Muscle layer of duodenum (tissue), 2 donors: ENCODE data around the gene DEFB132.
"Not testable (repeated sequence)": the region's sequence is repeated elsewhere in the genome, so short reads cannot be mapped to it uniquely, and the experiment has no call there.

ENCODE experiments used
- H3K27ac ChIP-seq: one replicate; pipeline ENCODE4 v1.7.0; 2013; ENCODE audit warnings: mild to moderate bottlenecking, low read length
- H3K27me3 ChIP-seq: one replicate; pipeline ENCODE4 v1.7.0; 2013; ENCODE audit warnings: low read depth, mild to moderate bottlenecking, control low read depth, low read length
- H3K36me3 ChIP-seq, 2 donors: one replicate each; pipeline ENCODE4 v1.7.0; 2013; ENCODE audit warnings: low read length in 2 of 2, control low read depth in 1 of 2, mild to moderate bottlenecking in 1 of 2; ENCODE audit not compliant: insufficient read depth in 2 of 2, control insufficient read depth in 1 of 2
- H3K4me1 ChIP-seq, 2 donors: one replicate each; pipeline ENCODE4 v1.7.0; 2013; ENCODE audit warnings: low read length in 2 of 2, mild to moderate bottlenecking in 2 of 2, control low read depth in 1 of 2, moderate library complexity in 1 of 2; ENCODE audit not compliant: insufficient read depth in 2 of 2, control insufficient read depth in 1 of 2
- H3K4me3 ChIP-seq, 2 donors: one replicate each; pipeline ENCODE4 v1.7.0; 2013; ENCODE audit warnings: low read length in 2 of 2, low read depth in 1 of 2, mild to moderate bottlenecking in 1 of 2
- H3K9me3 ChIP-seq, 2 donors: one replicate each; pipeline ENCODE4 v1.7.0; 2013; ENCODE audit warnings: low read length in 2 of 2, control low read depth in 1 of 2, mild to moderate bottlenecking in 1 of 2; ENCODE audit not compliant: control insufficient read depth in 1 of 2
- donor health status: healthy.

DEFB132 gene

GRCh38 chr20:257419-257818 is at the start of gene DEFB132:
Gene DEFB132 (plus strand): TSS chr20:257724. CDS start chr20:257779, 55 bp downstream.
- Histone ChIP-seq H3K9me3 (no peaks in the 10 kb centered on the region), H3K27ac (no peak within 1 kb of the TSS), H3K27me3 (no peaks in the 10 kb centered on the region), H3K4me3 (no peak within 1 kb of the TSS), H3K36me3 (no peaks in the 10 kb centered on the region), H3K4me1 (no peaks in the 10 kb centered on the region)

- no peak overlapping the region for H3K4me3 ChIP-seq
- H3K4me1 ChIP-seq: no peaks in the 10 kb centered on the region
- H3K36me3 ChIP-seq: no peaks in the 10 kb centered on the region
- no peaks in the 10 kb centered on the region for H3K9me3 ChIP-seq
- no peak overlapping the region for H3K27ac ChIP-seq
- no peaks in the 10 kb centered on the region for H3K27me3 ChIP-seq
Measured at GRCh38 chr20:208942-209566, 48.5 kb upstream of the DEFB132 start.

- Histone ChIP-seq H3K27ac (no peak overlapping the region), H3K27me3 (no peaks in the 10 kb centered on the region), H3K9me3 (no peaks in the 10 kb centered on the region)
Measured at GRCh38 chr20:210809-211502, 46.6 kb upstream of the DEFB132 start.

GRCh38 chr20:214383-214782 is 43.1 kb upstream of the DEFB132 start:
- H3K27me3 ChIP-seq: peaks cover 4% of the 10 kb centered on the region

More at GRCh38 chr20:210809-211502, 46.6 kb upstream of the DEFB132 start:
- Histone ChIP-seq H3K4me1 (no peaks in the 10 kb centered on the region), H3K36me3 (no peaks in the 10 kb centered on the region), H3K4me3 (no peak overlapping the region)

GRCh38 chr20:215796-216195 is 41.7 kb upstream of the DEFB132 start:
- Histone ChIP-seq H3K27ac (no peak overlapping the region), H3K9me3 (no peaks in the 10 kb centered on the region), H3K36me3 (no peaks in the 10 kb centered on the region), H3K4me1 (no peaks in the 10 kb centered on the region), H3K4me3 (no peak overlapping the region), H3K27me3 (peaks cover 8% of the 10 kb centered on the region)

More at GRCh38 chr20:214383-214782, 43.1 kb upstream of the DEFB132 start:
- Histone ChIP-seq H3K4me1 (no peaks in the 10 kb centered on the region), H3K9me3 (no peaks in the 10 kb centered on the region), H3K36me3 (no peaks in the 10 kb centered on the region), H3K4me3 (no peak overlapping the region), H3K27ac (no peak overlapping the region)

- H3K27ac ChIP-seq: no peak overlapping the region
- H3K9me3 ChIP-seq: no peaks in the 10 kb centered on the region
- H3K36me3 ChIP-seq: no peaks in the 10 kb centered on the region
- H3K4me1 ChIP-seq: no peaks in the 10 kb centered on the region
- H3K27me3 ChIP-seq: peaks cover 8% of the 10 kb centered on the region
- no peak overlapping the region for H3K4me3 ChIP-seq
Measured at GRCh38 chr20:217266-217665, 40.3 kb upstream of the DEFB132 start.

GRCh38 chr20:219290-220115 is 38.0 kb upstream of the DEFB132 start:
- Histone ChIP-seq H3K27ac (no peak overlapping the region), H3K36me3 (no peaks in the 10 kb centered on the region)

GRCh38 chr20:221258-221830 is 36.2 kb upstream of the DEFB132 start:
- H3K36me3 ChIP-seq: no peaks in the 10 kb centered on the region
- no peaks in the 10 kb centered on the region for H3K4me1 ChIP-seq
- no peaks in the 10 kb centered on the region for H3K9me3 ChIP-seq
- no peak overlapping the region for H3K27ac ChIP-seq
- no peak overlapping the region for H3K4me3 ChIP-seq
- H3K27me3 ChIP-seq: peaks cover 8% of the 10 kb centered on the region

More at GRCh38 chr20:219290-220115, 38.0 kb upstream of the DEFB132 start:
- Histone ChIP-seq H3K9me3 (no peaks in the 10 kb centered on the region), H3K4me3 (no peak overlapping the region), H3K27me3 (peaks cover 8% of the 10 kb centered on the region), H3K4me1 (no peaks in the 10 kb centered on the region)

GRCh38 chr20:225879-226278 is 31.6 kb upstream of the DEFB132 start:
- not testable (repeated sequence) for H3K27me3 ChIP-seq, H3K4me1 ChIP-seq, H3K27ac ChIP-seq, H3K36me3 ChIP-seq, H3K4me3 ChIP-seq, H3K9me3 ChIP-seq

GRCh38 chr20:226958-227357 is 30.6 kb upstream of the DEFB132 start, which contains the start of gene DEFB129:
Gene DEFB129 (plus strand): TSS chr20:227258. CDS start chr20:227289, 31 bp downstream.
- Histone ChIP-seq H3K27ac (no peak within 1 kb of the TSS), H3K4me1 (no peaks in the 10 kb centered on the region), H3K4me3 (no peak within 1 kb of the TSS), H3K27me3 (no peaks in the 10 kb centered on the region), H3K36me3 (no peaks in the 10 kb centered on the region), H3K9me3 (no peaks in the 10 kb centered on the region)
